HCT116 (cell line): Measurements from ENCODE around the gene CLTC.

ENCODE experiments used
- CTCF ChIP-seq, 3 experiments: fragments of 200-600 bp in 1 of 3; sonication (generic) in 1 of 3; IDR thresholded peaks in 2 of 3; conservative IDR thresholded peaks in 1 of 3; 2 replicates each; pipeline ENCODE4 v1.5.1; 2012 to 2017; ENCODE audit warnings: low read depth in 2 of 3, low read length in 2 of 3, antibody characterized with exemption in 1 of 3, borderline replicate concordance in 1 of 3, control low read depth in 1 of 3, mild to moderate bottlenecking in 1 of 3, mixed read lengths in 1 of 3, mixed run types in 1 of 3, moderate library complexity in 1 of 3; ENCODE audit not compliant: insufficient read depth in 1 of 3
- ELF1 ChIP-seq: IDR thresholded peaks from 2 replicates; pipeline ENCODE4 v1.6.1; 2012; ENCODE audit warnings: low read depth, borderline replicate concordance
- EZH2phosphoT487 ChIP-seq: fragments of 200-600 bp; IDR thresholded peaks from 2 replicates; pipeline ENCODE4 v1.6.1; 2018; ENCODE audit warnings: antibody characterized with exemption, borderline replicate concordance
- POLR2A ChIP-seq: IDR thresholded peaks from 2 replicates; pipeline ENCODE4 v1.7.0; 2011; ENCODE audit warnings: borderline replicate concordance; ENCODE audit not compliant: insufficient read depth, insufficient read length; ENCODE audit errors: extremely low read depth

DNA sequence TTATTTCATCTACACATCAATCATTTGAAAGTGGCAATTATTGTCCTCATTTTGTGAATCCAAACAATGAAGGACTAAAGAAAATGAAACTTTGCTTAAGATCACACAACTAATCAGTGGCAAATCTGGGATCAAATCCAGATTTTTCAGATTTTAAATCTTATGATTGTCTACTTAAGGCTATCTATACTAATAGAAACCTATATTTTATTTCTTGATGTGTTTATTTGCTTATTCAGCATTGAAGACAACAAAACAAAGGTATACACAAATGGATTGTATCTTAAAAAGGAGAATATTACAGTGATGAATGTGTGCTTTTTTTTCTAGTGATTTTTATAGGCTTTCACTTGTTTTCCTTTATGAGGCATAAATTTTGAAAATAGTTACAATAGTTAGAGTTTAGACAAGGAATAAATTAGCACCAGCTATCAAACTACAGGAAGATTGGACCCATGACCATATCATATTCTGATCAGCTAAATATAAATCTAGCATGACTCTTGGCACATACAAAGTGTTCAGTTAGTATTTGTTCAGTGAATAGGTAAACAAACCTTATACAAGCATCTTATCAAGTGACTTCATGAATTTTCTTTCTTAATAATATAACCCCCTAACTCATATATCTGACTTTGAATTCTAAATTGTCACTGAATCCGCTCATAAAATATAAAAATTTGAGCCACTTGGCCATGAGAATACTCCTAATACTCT lies 108.3 kb downstream of the CLTC start:
- TF ChIP-seq CTCF (IDR thresholded peaks at IDR 0.05 in 2 of 3, conservative IDR thresholded peaks at IDR 0.05 in 1 of 3; ENCODE audit: borderline replicate concordance in 1 of 3, insufficient read depth in 1 of 3, low read depth in 2 of 3, low read length in 2 of 3) (no peak), ELF1 (no peak), EZH2phosphoT487 (no peak), POLR2A (no peak)
